ENCODE data around the gene RBM26.
A peak's percentile ranks its signal among the peaks of the same experiment; 100 is the strongest.

RBM26 gene

GRCh38 chr13:79405831-79406596, at the start of gene RBM26:
Gene RBM26 (minus strand): TSS chr13:79406255. CDS start chr13:79405774, 481 bp downstream.
- DNase-seq = peak; percentile 96

DNA sequence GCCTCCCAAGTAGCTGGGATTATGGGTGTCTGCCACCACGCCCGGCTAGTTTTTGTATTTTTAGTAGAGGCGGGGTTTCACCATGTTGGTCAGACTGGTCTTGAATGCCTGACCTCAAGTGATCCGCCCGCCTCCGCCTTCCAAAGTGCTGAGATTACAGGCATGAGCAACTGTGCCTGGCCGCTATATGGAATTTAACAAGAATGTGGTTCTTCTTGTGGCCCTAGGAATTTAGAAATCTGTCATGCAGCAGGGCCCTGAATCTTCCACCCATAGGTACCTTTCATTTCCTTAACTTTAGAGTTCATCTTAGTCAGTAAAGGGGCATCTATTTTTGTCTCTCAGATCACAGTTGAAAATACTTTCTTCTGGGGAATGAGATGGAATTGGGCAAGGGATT, 49.3 kb upstream of the RBM26 start:
- no peak for DNase-seq

GRCh38 chr13:79452239-79452913, 46.3 kb upstream of the RBM26 start:
- no peak for DNase-seq

GRCh38 chr13:79451500-79451962, 45.5 kb upstream of the RBM26 start:
- peak; percentile 91 for DNase-seq

GRCh38 chr13:79450110-79450509, 44.1 kb upstream of the RBM26 start:
- no peak for DNase-seq

DNA sequence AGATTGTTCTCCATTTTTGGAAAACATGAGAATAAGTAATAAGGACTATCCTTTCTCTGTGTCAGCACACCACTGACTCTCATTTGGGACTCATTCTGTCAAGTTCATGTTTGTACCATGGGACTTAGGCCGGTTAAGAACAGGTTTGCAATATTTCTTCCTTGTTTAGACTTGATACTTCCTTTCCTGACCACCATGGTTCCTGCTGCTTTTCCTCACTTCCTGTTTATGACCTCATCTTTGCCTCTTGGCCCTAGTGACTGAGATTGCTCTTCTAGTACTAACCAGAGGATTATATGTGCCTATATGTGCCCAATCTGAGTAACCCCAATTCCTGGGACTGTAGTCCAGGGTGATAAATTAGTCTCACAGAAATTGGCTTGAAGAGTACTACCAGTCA, 42.4 kb upstream of the RBM26 start:
- DNase-seq = peak; percentile 45

DNA sequence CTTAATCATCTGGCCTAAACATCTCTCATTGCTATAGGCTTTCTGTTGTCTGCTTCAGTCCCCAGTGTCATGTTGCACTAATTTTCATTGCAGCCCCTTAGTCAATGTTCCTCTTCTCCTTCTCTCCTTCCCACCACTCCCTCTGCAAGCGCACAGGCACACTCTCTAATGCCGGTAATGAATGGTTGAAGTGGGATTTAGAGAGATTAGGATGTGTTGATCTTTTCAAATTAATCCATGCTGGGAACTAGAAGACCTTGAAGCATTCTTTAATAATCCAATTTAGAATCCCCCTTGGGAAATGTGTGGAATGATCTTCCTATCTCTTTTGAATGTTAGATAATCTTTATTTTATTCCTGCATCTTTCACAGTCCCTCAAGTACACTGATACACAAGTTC, 41.7 kb upstream of the RBM26 start:
- DNase-seq = no peak

DNA sequence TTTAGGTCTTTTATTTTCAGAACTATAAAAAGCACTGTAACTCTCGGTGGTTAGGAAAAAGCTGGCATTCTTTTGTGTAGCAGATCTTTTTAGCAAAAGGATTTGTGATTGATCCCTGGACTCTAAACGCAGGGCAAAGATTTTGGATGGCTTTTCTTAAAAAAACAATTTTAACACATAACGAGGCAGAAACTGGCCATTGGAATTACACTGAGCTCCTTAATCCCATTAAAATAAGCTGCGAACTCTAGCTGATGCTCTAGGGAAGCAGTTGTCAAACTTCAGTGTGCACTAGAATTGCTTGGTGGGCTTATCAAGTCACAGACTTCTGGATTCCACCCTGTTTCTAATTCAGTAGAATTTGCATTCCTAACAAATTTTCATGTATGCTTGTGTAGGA, 41.1 kb upstream of the RBM26 start:
- no peak for DNase-seq

- DNase-seq = no peak
Observed at GRCh38 chr13:79445968-79446645, 40.1 kb upstream of the RBM26 start.

DNA sequence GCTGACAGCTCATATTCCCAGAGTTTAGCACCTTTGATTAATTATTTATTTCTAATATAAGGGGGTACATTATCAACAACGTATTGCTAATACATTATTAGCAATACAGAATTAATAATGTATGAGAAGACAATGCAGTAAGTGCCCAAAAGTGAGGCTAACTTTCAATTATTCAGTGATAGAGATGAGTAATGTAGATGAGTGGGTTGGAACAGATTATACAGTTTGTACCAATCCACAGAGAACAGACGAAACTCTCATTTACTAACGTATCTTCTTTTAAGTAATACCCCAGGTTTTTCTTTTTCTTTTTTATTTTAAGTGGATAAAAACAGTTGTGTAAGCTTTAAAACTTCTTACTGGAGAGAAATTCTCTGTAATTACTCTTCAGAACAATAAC, 36.7 kb upstream of the RBM26 start:
- DNase-seq = no peak

GRCh38 chr13:79442221-79442620, 36.2 kb upstream of the RBM26 start:
- no peak for DNase-seq

GRCh38 chr13:79440958-79441528, 35.0 kb upstream of the RBM26 start:
- DNase-seq = no peak

DNA sequence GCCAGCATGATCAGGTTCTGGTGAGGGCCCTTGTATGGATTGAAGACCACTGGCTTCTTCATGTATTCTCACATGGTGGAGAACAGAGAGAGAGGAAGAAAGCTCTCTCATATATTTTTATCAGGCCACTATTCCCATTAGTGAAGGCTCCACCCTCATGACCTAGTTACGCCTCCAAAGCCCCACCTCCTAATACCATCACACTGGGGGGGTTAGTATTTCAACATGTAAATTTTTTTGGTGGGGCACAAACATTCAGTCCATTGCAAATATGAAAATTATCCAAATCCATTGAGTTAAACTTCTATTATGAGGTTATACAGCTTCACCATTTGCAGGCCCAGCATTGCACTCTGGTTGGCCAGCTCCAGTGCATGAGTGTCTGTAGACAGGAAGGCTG, 33.2 kb upstream of the RBM26 start:
- DNase-seq = no peak

- DNase-seq = no peak
Observed at GRCh38 chr13:79435561-79435990, 29.5 kb upstream of the RBM26 start.

GRCh38 chr13:79434556-79434955, 28.5 kb upstream of the RBM26 start:
- DNase-seq = no peak

- no peak for DNase-seq
Observed at GRCh38 chr13:79432992-79433391, 26.9 kb upstream of the RBM26 start.

DNA sequence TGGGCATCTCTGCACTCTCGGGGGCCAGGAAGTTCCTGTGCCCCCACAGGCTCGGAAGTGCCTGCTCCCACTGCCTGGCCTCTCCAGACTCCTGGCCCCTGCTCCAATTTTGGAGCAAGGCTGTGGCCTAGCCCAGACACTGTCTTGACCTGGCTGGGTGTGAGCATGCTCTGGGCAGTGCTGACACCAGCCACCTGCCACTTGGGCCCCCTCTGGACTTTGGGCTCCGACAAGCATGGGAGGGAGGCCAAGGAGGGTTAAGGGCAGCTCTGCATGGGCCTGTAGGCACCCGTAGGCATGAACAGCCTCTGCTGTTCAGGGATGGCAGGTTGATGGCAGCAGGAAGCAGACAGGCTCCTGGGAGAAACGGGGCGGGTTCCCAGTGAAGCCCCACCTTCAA, 26.0 kb upstream of the RBM26 start:
- DNase-seq = no peak

DNA sequence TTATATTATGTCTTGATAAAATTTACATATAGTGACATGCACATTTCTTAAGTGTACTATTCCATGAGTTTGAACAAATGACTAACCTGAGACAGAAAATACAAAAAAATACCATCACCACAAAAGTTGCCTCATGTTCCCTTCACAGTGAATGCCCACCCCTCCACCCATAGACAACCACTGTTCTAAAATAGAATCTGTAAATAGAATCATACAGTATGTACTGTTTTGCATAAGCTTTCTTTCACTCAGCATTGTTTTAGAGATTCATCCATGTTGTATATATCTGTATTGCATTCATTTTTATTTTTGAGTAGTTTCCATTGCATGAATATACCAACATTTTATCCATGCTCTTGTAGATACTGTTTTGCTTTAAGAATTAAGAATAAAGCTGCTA, 23.3 kb upstream of the RBM26 start:
- DNase-seq = no peak

- DNase-seq = no peak
Observed at GRCh38 chr13:79427883-79428282, 21.8 kb upstream of the RBM26 start.

GRCh38 chr13:79427265-79427664, 21.2 kb upstream of the RBM26 start:
- DNase-seq = no peak

DNA sequence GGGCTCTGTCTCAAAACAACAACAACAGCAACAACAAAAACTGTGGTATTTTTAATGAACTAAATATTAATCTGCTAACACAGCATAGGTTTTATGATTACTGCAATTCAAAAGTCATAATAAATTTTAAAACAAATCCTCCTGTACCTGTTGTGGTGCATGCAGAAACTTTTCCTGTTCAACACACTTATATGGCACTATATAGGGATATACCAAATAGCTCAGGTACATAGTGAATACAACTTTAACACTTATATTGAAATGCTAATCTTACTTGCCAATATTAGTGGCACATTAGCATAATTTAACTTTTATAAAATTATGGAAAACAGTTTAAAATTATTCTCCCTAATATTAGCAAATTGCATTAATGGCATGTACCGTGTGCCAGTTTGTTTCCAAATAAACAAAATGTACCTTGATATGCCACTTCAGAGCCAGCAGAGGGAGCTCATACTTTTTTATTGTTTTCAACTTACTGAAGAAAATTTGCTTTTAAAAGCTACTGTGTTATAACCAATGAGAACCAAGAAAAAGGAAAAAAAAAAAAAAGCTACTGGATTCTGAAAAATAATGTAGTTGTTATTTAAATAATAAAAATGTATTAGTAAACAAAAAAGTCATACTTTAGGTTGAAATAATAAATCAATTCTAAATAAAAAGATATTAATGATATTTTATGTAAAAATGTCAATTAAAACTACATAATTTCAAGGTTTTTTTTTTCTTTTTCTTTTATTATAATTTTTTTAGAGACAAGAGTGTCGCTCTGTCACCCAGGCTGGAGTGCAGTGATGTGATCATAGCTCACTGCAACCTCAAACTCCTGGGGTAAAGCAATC, 18.0 kb upstream of the RBM26 start:
- peak; percentile 65 for DNase-seq

GRCh38 chr13:79423340-79423739, 17.3 kb upstream of the RBM26 start:
- no peak for DNase-seq

- no peak for DNase-seq
Observed at GRCh38 chr13:79419365-79419764, 13.3 kb upstream of the RBM26 start.

Measured in suppressor macrophage treated with lipopolysaccharide for 4 hours (primary cell).